ENCODE measurements around the gene USP1.
A peak's percentile ranks its signal among the peaks of the same experiment; 100 is the strongest.

The USP1 gene, protein sequence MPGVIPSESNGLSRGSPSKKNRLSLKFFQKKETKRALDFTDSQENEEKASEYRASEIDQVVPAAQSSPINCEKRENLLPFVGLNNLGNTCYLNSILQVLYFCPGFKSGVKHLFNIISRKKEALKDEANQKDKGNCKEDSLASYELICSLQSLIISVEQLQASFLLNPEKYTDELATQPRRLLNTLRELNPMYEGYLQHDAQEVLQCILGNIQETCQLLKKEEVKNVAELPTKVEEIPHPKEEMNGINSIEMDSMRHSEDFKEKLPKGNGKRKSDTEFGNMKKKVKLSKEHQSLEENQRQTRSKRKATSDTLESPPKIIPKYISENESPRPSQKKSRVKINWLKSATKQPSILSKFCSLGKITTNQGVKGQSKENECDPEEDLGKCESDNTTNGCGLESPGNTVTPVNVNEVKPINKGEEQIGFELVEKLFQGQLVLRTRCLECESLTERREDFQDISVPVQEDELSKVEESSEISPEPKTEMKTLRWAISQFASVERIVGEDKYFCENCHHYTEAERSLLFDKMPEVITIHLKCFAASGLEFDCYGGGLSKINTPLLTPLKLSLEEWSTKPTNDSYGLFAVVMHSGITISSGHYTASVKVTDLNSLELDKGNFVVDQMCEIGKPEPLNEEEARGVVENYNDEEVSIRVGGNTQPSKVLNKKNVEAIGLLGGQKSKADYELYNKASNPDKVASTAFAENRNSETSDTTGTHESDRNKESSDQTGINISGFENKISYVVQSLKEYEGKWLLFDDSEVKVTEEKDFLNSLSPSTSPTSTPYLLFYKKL

DNA sequence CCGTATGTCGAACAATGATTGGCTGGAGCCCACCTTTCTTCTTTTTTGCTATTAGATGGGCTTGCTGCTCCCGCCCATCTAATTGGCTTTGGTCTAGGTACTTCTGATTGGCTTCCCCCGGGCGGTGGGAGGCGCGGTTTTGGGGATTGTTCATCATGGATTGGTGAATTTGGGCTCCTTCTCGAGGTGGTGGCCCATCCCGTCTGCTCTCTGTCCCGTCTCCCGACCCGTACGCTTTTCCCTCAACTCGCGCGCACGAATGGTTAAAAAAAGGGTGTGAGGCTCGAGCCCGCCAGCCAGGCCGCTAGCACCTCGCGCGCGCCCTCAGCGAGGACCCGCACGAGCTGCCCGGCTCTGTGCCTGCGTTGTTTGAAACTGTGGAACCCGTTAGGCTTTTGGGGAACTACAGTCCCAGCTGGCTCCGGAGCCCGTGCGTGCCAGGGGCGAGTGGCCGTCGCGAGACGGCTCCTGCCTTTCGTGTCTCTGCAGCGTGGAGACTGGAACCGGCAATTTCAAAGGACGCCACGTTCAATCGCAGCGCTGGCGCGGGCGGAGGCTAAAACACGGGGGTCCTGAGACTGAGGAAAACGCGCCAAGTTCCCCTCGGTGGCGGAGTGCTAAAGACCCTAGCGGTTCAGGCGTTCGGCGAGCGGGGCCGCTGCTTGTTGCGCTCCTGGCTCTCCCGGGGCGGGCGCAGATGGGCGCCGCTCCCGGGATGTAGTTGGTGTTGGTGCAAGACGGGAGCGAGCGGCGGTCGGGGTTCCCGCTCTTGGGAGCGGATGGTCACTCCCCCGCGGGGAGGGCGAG lies at the start of gene USP1:
TSS of gene USP1 (plus strand) at position 584 of the 807 bp plus-strand sequence. CDS start 2,819 bp downstream, outside the sequence.
- peak; percentile 96 for DNase-seq (ENCODE audit: low read depth)

GRCh38 chr1:62389531-62389930 lies 47.3 kb upstream of the USP1 start:
- no peak for DNase-seq (ENCODE audit: low read depth)

GRCh38 chr1:62390071-62390470 lies 46.8 kb upstream of the USP1 start:
- DNase-seq (ENCODE audit: low read depth), result no peak

DNA sequence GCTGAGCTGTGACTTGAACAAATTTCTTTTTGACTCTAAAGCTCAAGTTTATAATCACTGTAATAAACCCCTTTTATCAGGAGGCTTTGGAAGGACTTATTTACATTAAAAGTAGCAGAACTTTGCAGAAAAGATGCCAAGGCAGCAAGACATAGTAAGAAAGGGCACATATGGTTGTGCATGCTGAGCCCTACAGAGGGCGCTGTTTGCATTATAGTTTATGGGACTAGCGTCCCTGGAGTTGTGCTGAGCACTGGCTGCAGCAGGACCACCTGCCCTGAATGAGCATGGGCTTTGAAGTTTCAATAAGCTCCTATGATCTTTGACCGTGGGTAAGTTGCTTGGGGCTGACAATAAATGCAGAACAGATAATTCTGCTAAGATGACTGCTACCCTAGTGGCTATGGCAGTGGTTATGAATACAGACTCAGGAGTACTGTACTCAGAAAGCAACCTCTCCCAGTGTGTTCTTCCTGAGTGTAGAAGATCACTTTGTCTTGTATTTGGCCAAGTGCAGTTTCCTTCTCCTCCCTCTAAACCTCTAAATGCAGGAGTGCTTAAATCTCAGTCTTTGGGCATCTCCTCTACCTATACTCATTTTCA lies 45.4 kb upstream of the USP1 start:
- DNase-seq (ENCODE audit: low read depth), result no peak

DNA sequence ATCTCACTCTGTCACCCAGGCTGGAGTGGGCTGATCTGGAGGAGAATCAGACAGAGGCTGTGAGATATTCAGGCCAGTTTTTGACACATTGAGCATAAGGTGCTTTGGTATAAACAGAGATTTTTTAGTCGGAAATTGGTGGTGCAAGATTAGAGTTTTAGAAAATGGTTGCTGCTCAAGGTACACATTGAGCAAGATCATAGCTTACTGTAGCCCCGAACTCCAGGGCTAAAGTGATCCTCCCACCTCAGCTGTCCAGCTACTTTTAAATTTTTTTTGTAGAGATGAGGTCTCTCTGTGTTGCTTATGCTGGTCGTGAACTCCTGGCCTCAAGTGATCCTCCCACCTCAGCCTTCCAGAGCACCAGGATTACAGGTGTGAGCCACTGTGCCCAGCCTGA lies 43.9 kb upstream of the USP1 start:
- DNase-seq (ENCODE audit: low read depth), result no peak

- DNase-seq (ENCODE audit: low read depth), result no peak
Observed at GRCh38 chr1:62394646-62395045, 42.2 kb upstream of the USP1 start.

- DNase-seq (ENCODE audit: low read depth), result no peak
Observed at GRCh38 chr1:62395291-62395690, 41.6 kb upstream of the USP1 start.

- DNase-seq (ENCODE audit: low read depth), result no peak
Observed at GRCh38 chr1:62396871-62397270, 40.0 kb upstream of the USP1 start.

GRCh38 chr1:62397301-62397700 lies 39.5 kb upstream of the USP1 start:
- DNase-seq (ENCODE audit: low read depth), result no peak

DNA sequence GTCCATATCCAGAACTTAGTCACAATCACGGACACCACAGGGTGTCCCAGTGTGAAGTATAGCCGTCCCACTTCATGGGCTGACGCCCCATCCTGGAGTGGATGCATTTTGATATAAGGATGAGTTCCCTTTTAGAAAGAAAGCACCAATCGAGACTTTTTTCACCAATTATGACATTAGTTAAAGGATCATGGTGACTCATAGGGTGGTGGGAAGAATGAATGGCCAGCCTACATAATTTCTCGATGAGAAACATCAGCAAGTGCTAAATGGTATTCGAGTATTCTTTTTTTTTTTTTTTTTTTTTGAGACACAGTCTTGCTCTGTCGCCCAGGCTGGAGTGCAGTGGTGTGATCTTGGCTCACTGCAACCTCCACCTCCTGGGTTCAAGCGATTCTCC lies 38.5 kb upstream of the USP1 start:
- DNase-seq (ENCODE audit: low read depth), result no peak

- no peak for DNase-seq (ENCODE audit: low read depth)
Observed at GRCh38 chr1:62401034-62401760, 35.7 kb upstream of the USP1 start.

DNA sequence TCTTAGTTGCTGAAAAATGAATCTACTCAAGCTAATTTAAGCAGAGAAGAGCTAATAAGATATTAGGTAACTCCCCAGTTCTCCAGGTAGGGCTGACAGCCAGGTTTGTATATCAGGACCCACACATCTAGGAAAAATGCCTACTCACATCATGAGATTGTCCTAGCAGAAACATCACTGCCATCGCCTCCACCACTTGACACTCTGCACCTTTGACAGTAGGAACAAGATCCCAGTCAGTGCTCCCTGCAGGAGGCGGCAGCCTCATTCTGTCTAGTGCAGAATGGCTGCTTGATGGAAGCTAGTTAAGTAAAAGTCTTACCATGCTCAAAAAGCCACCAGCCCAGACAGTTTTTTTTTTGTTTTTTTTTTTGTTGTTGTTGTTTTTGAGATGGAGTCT lies 31.6 kb upstream of the USP1 start:
- no peak for DNase-seq (ENCODE audit: low read depth)

DNA sequence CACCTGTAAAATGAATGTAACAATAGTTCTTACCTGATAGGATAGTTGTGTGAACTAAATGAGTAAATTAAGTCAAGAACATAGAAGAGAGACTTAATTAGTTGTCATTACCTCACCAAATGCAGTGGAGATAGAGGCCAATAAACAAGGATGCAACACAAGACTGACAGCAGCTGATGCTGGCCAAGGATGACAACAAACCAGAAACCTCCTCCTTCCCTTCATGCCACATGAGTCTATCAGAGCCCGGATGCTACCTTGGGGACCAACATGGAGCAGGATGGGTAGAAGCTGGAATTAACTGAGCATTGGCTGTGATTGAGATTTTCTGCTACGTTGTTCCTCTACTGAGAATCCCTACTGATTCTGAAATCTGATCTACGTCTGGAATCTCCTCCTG lies 30.3 kb upstream of the USP1 start:
- DNase-seq (ENCODE audit: low read depth), result no peak

- DNase-seq (ENCODE audit: low read depth), result no peak
Observed at GRCh38 chr1:62407398-62408009, 29.3 kb upstream of the USP1 start.

DNA sequence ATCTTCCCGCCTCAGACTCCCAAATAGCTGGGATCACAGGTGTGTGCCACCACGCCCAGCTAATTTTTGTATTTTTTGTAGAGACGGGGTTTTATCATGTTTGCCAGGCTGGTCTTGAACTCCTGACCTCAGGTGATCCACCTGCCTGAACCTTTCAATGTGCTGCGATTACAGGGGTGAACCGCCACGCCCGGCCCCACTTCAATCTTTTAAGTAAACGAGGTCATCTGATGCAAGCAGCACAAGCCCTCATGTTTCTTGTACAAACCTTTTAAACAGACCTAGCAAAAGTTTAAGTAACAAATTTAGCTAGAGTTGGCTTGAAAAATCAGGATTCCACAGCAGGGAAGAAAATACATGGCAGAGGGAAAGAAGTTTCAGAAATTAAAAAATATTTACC lies 21.2 kb upstream of the USP1 start:
- no peak for DNase-seq (ENCODE audit: low read depth)

GRCh38 chr1:62417351-62417999 lies 19.4 kb upstream of the USP1 start:
- DNase-seq (ENCODE audit: low read depth), result no peak

DNA sequence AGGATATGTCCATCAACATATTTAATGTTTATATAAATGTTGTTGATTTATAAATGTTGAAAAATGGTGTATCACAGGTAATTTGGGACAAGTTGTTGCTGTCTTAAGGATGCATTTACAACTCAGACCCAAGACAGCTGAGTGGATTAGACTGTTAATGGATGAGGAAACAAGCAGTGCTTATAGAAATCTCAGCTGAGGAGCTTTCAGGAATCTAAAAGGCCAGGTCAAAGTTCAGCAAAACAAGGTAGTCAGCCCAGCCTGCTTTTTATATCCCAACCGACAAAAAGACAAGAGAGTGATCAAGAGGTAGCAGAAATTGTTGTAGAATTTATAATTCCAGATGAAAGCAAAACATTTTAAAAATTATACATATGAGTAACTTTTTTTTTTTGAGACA lies 16.6 kb upstream of the USP1 start:
- DNase-seq (ENCODE audit: low read depth), result no peak

DNA sequence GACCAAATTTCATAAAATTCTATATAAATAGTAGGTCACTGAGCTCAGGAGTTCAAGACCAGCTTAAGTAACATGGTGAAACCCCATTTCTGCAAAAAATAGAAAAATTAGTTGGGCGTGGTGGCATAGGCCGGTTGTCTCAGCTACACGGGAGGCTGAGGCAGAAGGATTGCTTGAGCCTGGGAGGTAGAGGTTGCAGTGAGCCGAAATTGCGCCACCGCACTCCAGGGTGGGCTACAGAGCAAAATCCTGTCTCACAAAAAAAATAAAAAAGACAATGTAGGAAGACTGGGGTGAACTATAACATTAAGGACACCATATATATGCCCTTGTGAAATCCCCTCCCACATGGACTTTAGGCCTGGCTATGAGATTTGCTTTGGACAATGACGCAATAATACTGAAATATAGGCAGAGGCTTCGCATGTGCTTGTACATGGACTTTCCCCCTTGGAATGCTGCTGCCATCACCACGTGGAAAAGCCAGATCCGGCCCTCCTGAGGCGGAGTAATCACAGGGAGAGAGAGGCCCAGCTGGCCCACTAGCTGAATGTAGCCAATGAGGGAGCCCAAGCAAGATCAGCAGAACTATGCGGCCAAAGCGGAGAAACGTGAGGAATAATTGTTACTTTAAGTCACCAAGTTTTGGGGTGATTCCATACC lies 13.1 kb upstream of the USP1 start:
- DNase-seq (ENCODE audit: low read depth), result no peak

GRCh38 chr1:62424411-62424810 lies 12.4 kb upstream of the USP1 start:
- DNase-seq (ENCODE audit: low read depth), result no peak

GRCh38 chr1:62425041-62425440 lies 11.8 kb upstream of the USP1 start:
- no peak for DNase-seq (ENCODE audit: low read depth)

Measured in activated gamma-delta T cell treated with anti-CD3 and anti-CD28 coated beads, Interleukin-2, amount 50 U/mL, for 16 hours (primary cell).